Measurements from ENCODE around the gene CYP11A1.

Gene CYP11A1

DNA sequence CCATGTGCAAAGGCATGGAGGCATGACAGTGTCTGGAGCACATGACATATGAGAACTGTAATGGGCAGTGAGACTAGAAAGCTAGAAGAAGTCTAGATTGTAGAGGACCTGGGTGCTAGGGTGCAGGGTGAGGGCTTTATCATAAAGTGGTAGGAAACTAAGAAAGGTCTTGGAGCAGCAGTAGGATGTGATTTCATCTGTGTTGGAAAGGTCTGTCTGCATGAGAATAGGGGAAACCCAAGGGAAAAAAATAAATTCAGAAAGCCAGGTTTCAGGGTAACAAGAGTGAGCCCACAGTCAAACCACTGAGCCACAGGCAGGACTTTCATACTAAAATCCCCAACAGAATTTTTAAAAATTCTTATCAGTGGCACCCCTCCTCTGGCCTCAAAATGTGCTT is 76.8 kb downstream of the CYP11A1 start:
- Histone ChIP-seq H3K27me3 (no peaks in the 10 kb centered on the region), H3K4me1 (peaks cover 59% of the 10 kb centered on the region), H3K4me3 (ENCODE audit: low read depth, low read length) (no peak overlapping the region)

DNA sequence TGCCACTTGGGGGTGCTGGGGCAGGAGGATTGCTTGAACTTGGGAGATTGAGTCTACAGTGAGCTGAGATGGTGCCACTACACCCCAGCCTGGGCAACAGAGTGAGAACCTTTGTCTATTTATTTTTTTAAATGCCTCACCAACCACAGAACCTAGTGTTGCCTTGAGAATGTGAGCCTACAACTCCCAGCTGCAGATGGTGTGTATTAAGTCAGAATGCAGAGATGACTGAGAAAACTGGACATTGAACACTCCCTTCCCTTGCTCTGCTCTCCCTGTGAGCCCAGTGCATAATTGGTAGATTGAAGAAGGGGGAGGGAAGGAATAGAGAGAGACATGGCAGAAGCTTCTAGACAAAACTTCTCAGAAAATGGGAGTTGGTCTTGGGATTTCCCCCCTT is 77.8 kb downstream of the CYP11A1 start:
- Histone ChIP-seq H3K4me3 (ENCODE audit: low read depth, low read length) (no peak overlapping the region), H3K9me3 (no peaks in the 10 kb centered on the region), H3K4me1 (peaks cover 55% of the 10 kb centered on the region), H3K36me3 (no peaks in the 10 kb centered on the region; the same call in 1 of the 2 replicates), H3K27me3 (no peaks in the 10 kb centered on the region)
- DNase-seq: no peak
- TF ChIP-seq, protein P1, sequence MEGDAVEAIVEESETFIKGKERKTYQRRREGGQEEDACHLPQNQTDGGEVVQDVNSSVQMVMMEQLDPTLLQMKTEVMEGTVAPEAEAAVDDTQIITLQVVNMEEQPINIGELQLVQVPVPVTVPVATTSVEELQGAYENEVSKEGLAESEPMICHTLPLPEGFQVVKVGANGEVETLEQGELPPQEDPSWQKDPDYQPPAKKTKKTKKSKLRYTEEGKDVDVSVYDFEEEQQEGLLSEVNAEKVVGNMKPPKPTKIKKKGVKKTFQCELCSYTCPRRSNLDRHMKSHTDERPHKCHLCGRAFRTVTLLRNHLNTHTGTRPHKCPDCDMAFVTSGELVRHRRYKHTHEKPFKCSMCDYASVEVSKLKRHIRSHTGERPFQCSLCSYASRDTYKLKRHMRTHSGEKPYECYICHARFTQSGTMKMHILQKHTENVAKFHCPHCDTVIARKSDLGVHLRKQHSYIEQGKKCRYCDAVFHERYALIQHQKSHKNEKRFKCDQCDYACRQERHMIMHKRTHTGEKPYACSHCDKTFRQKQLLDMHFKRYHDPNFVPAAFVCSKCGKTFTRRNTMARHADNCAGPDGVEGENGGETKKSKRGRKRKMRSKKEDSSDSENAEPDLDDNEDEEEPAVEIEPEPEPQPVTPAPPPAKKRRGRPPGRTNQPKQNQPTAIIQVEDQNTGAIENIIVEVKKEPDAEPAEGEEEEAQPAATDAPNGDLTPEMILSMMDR (IDR thresholded peaks at IDR 0.05; ENCODE audit: low read depth, low read length): no peak

More for the DNA sequence above, 76.8 kb downstream of the CYP11A1 start:
- TF ChIP-seq, protein P1 (IDR thresholded peaks at IDR 0.05; ENCODE audit: low read depth, low read length): no peak
- no peaks in the 10 kb centered on the region for H3K9me3 ChIP-seq
- no peak for DNase-seq
- peaks cover under 1% of the 10 kb centered on the region for H3K36me3 ChIP-seq

All from BE2C (cell line).